ENCODE results near the gene AGAP1. TPM values are rescaled to one million over a fixed set of nuclear protein-coding genes. Genes with fewer than 3 reads are reported as not detected.

Gene AGAP1
- polyA plus RNA-seq, 2 of the 4 experiments (the other 2 are of a cell fraction): 20.2 to 21.9 TPM

DNA sequence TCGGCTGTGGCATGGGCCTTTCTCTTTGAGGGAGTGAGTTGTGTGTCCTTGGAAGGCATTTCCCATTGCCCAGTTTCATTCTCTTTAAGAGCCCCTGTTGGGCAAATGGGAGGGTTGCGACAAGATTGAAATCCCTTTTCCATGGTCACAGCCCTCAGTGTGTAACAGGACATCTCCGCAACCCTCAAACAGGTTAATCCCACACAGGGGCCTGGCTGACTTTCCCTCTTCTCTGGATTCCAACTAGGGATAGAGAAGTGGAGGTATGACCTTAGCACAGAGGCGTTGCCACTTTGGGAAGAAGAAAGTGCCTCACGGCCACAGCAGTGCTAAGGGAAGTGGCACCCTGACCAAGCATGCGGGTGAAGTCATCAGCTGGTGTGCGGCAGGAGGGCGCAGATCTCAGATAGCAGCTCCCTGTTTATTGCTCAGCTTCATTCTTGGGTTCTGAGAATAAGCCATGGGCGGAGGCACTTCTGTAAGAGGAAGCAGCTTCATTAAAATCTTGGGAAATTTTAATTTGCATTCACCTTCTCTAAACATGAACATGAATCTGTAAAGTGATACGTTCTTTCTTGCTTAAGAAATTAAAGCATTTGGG lies 417.9 kb downstream of the AGAP1 start:
- Histone ChIP-seq H3K27ac (no peak overlapping the region), H3K4me3 (no peak overlapping the region), H3K4me1 (no peaks in the 10 kb centered on the region), H3K9me3 (peaks cover 6% of the 10 kb centered on the region; the same call in 1 of the 3 replicates), H3K4me2 (no peak overlapping the region)
- TF ChIP-seq RFX5 (IDR thresholded peaks at IDR 0.05) (no peak), HEYL (CRISPR knock-in tag; IDR thresholded peaks at IDR 0.05) (no peak), HOXB5 (CRISPR knock-in tag; IDR thresholded peaks at IDR 0.05) (no peak), JUN (IDR thresholded peaks at IDR 0.05) (no peak), EHF (CRISPR knock-in tag; IDR thresholded peaks at IDR 0.05) (no peak), PHF8 (IDR thresholded peaks at IDR 0.05; ENCODE audit: borderline replicate concordance, low read depth) (no peak), ZNF302 (CRISPR knock-in tag; IDR thresholded peaks at IDR 0.05) (no peak), EP300 (IDR thresholded peaks at IDR 0.05) (no peak), FOXS1 (CRISPR knock-in tag; IDR thresholded peaks at IDR 0.05) (no peak), CBX8 (IDR thresholded peaks at IDR 0.05) (no peak), FOSL2 (IDR thresholded peaks at IDR 0.05) (no peak), FOSL2 (CRISPR knock-in tag; IDR thresholded peaks at IDR 0.05) (no peak), RAD21 (conservative IDR thresholded peaks at IDR 0.05 in 1 of 2, IDR thresholded peaks at IDR 0.05 in 1 of 2) (no peak)
- TF ChIP-seq, protein P1, sequence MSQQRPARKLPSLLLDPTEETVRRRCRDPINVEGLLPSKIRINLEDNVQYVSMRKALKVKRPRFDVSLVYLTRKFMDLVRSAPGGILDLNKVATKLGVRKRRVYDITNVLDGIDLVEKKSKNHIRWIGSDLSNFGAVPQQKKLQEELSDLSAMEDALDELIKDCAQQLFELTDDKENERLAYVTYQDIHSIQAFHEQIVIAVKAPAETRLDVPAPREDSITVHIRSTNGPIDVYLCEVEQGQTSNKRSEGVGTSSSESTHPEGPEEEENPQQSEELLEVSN (IDR thresholded peaks at IDR 0.05; ENCODE audit: borderline replicate concordance, low read depth): no peak
- TF ChIP-seq, protein P2, sequence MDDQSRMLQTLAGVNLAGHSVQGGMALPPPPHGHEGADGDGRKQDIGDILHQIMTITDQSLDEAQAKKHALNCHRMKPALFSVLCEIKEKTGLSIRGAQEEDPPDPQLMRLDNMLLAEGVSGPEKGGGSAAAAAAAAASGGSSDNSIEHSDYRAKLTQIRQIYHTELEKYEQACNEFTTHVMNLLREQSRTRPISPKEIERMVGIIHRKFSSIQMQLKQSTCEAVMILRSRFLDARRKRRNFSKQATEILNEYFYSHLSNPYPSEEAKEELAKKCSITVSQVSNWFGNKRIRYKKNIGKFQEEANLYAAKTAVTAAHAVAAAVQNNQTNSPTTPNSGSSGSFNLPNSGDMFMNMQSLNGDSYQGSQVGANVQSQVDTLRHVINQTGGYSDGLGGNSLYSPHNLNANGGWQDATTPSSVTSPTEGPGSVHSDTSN (IDR thresholded peaks at IDR 0.05): no peak
- TF ChIP-seq, protein P3, sequence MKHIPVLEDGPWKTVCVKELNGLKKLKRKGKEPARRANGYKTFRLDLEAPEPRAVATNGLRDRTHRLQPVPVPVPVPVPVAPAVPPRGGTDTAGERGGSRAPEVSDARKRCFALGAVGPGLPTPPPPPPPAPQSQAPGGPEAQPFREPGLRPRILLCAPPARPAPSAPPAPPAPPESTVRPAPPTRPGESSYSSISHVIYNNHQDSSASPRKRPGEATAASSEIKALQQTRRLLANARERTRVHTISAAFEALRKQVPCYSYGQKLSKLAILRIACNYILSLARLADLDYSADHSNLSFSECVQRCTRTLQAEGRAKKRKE (CRISPR knock-in tag; IDR thresholded peaks at IDR 0.05; ENCODE audit: low read depth): no peak
- TF ChIP-seq, protein P4, sequence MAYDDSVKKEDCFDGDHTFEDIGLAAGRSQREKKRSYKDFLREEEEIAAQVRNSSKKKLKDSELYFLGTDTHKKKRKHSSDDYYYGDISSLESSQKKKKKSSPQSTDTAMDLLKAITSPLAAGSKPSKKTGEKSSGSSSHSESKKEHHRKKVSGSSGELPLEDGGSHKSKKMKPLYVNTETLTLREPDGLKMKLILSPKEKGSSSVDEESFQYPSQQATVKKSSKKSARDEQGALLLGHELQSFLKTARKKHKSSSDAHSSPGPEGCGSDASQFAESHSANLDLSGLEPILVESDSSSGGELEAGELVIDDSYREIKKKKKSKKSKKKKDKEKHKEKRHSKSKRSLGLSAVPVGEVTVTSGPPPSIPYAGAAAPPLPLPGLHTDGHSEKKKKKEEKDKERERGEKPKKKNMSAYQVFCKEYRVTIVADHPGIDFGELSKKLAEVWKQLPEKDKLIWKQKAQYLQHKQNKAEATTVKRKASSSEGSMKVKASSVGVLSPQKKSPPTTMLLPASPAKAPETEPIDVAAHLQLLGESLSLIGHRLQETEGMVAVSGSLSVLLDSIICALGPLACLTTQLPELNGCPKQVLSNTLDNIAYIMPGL (CRISPR knock-in tag; IDR thresholded peaks at IDR 0.05; ENCODE audit: borderline replicate concordance): no peak
- TF ChIP-seq, protein P5, sequence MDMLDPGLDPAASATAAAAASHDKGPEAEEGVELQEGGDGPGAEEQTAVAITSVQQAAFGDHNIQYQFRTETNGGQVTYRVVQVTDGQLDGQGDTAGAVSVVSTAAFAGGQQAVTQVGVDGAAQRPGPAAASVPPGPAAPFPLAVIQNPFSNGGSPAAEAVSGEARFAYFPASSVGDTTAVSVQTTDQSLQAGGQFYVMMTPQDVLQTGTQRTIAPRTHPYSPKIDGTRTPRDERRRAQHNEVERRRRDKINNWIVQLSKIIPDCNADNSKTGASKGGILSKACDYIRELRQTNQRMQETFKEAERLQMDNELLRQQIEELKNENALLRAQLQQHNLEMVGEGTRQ (IDR thresholded peaks at IDR 0.05): no peak
- FAIRE-seq (no peak), DNase-seq (ENCODE audit: low read depth in 1 of 2, low spot score in 1 of 2) (no peak), ATAC-seq (no peak; a peak in 1 of 6 replicates)
- ChIA-PET CTCF (no interaction called here), POLR2A (no interaction called here)
- WGBS (ENCODE audit: missing lambda C conversion rate): 75% methylated on average over 10 of the region's 10 CpGs

DNA sequence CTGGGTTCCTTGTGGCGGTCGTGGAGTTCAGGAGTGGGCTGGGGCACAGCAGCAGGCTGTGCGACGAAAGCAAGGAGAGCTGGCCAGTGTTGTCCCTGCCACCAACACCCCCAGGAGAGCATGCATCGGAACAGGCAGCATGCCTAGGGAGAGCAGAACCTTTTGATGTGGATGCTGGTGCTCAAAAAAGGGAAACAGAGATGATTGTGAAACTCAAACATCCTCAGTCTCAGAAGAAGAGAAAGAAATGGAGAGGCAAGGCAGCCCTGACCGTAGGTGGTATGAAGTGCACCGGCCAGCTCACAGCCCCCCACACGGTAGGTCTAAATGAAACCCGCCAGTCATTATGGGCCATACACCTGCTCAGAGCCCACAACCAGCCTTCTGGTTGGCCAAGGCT lies 420.9 kb downstream of the AGAP1 start:
- DNase-seq (ENCODE audit: low read depth in 1 of 2, low spot score in 1 of 2) (no peak), FAIRE-seq (no peak), ATAC-seq (no peak)
- TF ChIP-seq HOXB13 (CRISPR knock-in tag; IDR thresholded peaks at IDR 0.05; ENCODE audit: low read depth) (no peak), MAZ (IDR thresholded peaks at IDR 0.05; ENCODE audit: borderline replicate concordance, low read depth, low read length) (no peak), POLR2AphosphoS2 (conservative IDR thresholded peaks at IDR 0.05; ENCODE audit: low read length) (no peak), HDAC2 (IDR thresholded peaks at IDR 0.05) (no peak), EHMT2 (IDR thresholded peaks at IDR 0.05; ENCODE audit: low read depth) (no peak), CEBPB (IDR thresholded peaks at IDR 0.05) (no peak), EP300 (IDR thresholded peaks at IDR 0.05) (no peak), RNF2 (IDR thresholded peaks at IDR 0.05; ENCODE audit: borderline replicate concordance, low read depth) (no peak), ZNF302 (CRISPR knock-in tag; IDR thresholded peaks at IDR 0.05) (no peak), HOXB5 (CRISPR knock-in tag; IDR thresholded peaks at IDR 0.05) (no peak), CBX8 (IDR thresholded peaks at IDR 0.05) (no peak), TP53 (CRISPR knock-in tag; IDR thresholded peaks at IDR 0.05) (no peak), ZFP36 (IDR thresholded peaks at IDR 0.05; ENCODE audit: borderline replicate concordance, partially characterized antibody) (no peak)
- TF ChIP-seq, protein P6, sequence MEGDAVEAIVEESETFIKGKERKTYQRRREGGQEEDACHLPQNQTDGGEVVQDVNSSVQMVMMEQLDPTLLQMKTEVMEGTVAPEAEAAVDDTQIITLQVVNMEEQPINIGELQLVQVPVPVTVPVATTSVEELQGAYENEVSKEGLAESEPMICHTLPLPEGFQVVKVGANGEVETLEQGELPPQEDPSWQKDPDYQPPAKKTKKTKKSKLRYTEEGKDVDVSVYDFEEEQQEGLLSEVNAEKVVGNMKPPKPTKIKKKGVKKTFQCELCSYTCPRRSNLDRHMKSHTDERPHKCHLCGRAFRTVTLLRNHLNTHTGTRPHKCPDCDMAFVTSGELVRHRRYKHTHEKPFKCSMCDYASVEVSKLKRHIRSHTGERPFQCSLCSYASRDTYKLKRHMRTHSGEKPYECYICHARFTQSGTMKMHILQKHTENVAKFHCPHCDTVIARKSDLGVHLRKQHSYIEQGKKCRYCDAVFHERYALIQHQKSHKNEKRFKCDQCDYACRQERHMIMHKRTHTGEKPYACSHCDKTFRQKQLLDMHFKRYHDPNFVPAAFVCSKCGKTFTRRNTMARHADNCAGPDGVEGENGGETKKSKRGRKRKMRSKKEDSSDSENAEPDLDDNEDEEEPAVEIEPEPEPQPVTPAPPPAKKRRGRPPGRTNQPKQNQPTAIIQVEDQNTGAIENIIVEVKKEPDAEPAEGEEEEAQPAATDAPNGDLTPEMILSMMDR (IDR thresholded peaks at IDR 0.05): no peak
- TF ChIP-seq, protein P4 (CRISPR knock-in tag; IDR thresholded peaks at IDR 0.05; ENCODE audit: borderline replicate concordance): no peak
- no peak overlapping the region for H3K4me2 ChIP-seq
- H3K27ac ChIP-seq: no peak overlapping the region
- H3K4me1 ChIP-seq: no peaks in the 10 kb centered on the region
- 98% methylated on average over 9 of the region's 9 CpGs for WGBS (ENCODE audit: missing lambda C conversion rate)
- ChIA-PET CTCF (no interaction called here), POLR2A (no interaction called here)
- peaks cover 6% of the 10 kb centered on the region; the same call in 1 of the 3 replicates for H3K9me3 ChIP-seq
- H3K4me3 ChIP-seq: no peak overlapping the region

Data from A549 (cell line).